Panc1 (cell line): ENCODE results near the gene PXN. TPM values are rescaled to one million over a fixed set of nuclear protein-coding genes. Genes with fewer than 3 reads are reported as not detected.

Experiments used
- ATAC-seq: fragments of 200-7000 bp; cut with Tn5 transposase; 2 replicates; pipeline ENCODE4 v1.9.1; 2020; ENCODE audit warnings: mild to moderate bottlenecking, moderate library complexity
- BruUV-seq: library from RNA; stranded (reverse); fragments of 400-500 nt; replicated peaks from 2 replicates; lab custom pipeline; 2021; lab: Mats Ljungman, UMichigan
- CTCF ChIA-PET: fragments of 300-600 bp; sonication (Branson Sonifier 250); formaldehyde crosslinking; loops from one replicate; lab custom pipeline; 2022; ENCODE audit warnings: antibody characterized with exemption; lab: Charles Lee
- POLR2A ChIA-PET: fragments of 300-600 bp; sonication (Branson Sonifier 250); formaldehyde crosslinking; loops from one replicate; lab custom pipeline; 2022; ENCODE audit warnings: antibody characterized with exemption; lab: Charles Lee
- DNase-seq: peaks from one replicate; pipeline ENCODE4 v3.0.0-alpha.2; 2010; ENCODE audit warnings: low read depth, low spot score
- H3K27ac ChIP-seq: 2 replicates; pipeline ENCODE4 v1.5.1; 2011; ENCODE audit warnings: mild to moderate bottlenecking, low read length, inconsistent platforms
- H3K27me3 ChIP-seq: fragments of 200-500 bp; sonication (Bioruptor generic); 2 replicates; pipeline ENCODE4 v1.6.0; 2014; ENCODE audit warnings: low read length, inconsistent platforms; ENCODE audit not compliant: control insufficient read depth, insufficient read depth
- H3K36me3 ChIP-seq: fragments of 200-500 bp; sonication (Bioruptor generic); 2 replicates; pipeline ENCODE4 v1.5.1; 2014; ENCODE audit warnings: inconsistent platforms, mild to moderate bottlenecking, low read length, moderate library complexity; ENCODE audit not compliant: control insufficient read depth, insufficient read depth
- H3K4me1 ChIP-seq: 2 replicates; pipeline ENCODE4 v1.5.1; 2011; ENCODE audit warnings: inconsistent platforms, mild to moderate bottlenecking, low read length, moderate library complexity; ENCODE audit not compliant: control insufficient read depth, insufficient read depth
- H3K4me3 ChIP-seq, 2 experiments: 2 replicates each; pipeline ENCODE4 v1.5.1; 2011 to 2012; ENCODE audit warnings: low read depth in 2 of 2, low read length in 2 of 2, mild to moderate bottlenecking in 2 of 2, inconsistent platforms in 1 of 2, moderate library complexity in 1 of 2
- H3K9me3 ChIP-seq: fragments of 200-500 bp; sonication (Bioruptor generic); 2 replicates; pipeline ENCODE4 v1.5.1; 2014; ENCODE audit warnings: low read depth, mild to moderate bottlenecking, inconsistent platforms, low read length, moderate library complexity; ENCODE audit not compliant: control insufficient read depth, insufficient read depth
- POLR2AphosphoS5 ChIP-seq: IDR thresholded peaks from 2 replicates; pipeline ENCODE4 v1.6.1; 2012; ENCODE audit warnings: mild to moderate bottlenecking, low read depth, low read length, moderate library complexity
- SIN3A ChIP-seq: IDR thresholded peaks from 2 replicates; pipeline ENCODE4 v1.6.1; 2012; ENCODE audit warnings: low read depth, mild to moderate bottlenecking, low read length, moderate library complexity, borderline replicate concordance; ENCODE audit not compliant: insufficient read depth
- TCF7L2 ChIP-seq: IDR thresholded peaks from 2 replicates; pipeline ENCODE4 v1.6.1; 2011; ENCODE audit warnings: mild to moderate bottlenecking, low read depth, low read length, inconsistent platforms
- in situ Hi-C: cut with HindIII; loops from 2 replicates; pipeline ENCODE4 v1.10.0; 2016; ENCODE audit warnings: low sequenced_read_pairs, low pct_unique_long_range_greater_than_20kb
- intact Hi-C: fragments of 100-400 bp; cut with micrococcal nuclease; formaldehyde crosslinking; loops from one replicate; pipeline ENCODE4 v1.10.0; 2022; ENCODE audit not compliant: unreplicated experiment
- total RNA-seq: library from RNA; stranded (reverse); gene quantifications from one replicate; pipeline ENCODE4 v1.2.1, GENCODE V29; 2021; ENCODE audit not compliant: unreplicated experiment
- TF ChIP-seq, protein P1 (sequence below): fragments of 450-650 bp; IDR thresholded peaks from 2 replicates; pipeline ENCODE4 v1.5.1; 2017; ENCODE audit warnings: mild to moderate bottlenecking
- TF ChIP-seq, protein P2 (sequence below), 2 experiments: IDR thresholded peaks; 2 replicates each; pipeline ENCODE4 v1.6.1; 2011 to 2012; ENCODE audit warnings: low read depth in 2 of 2, control low read depth in 1 of 2, low read length in 1 of 2, mild to moderate bottlenecking in 1 of 2, moderate library complexity in 1 of 2; ENCODE audit not compliant: insufficient read depth in 1 of 2

PXN gene
- total RNA-seq, 1 experiment from 2014 or later: 484 TPM

DNA sequence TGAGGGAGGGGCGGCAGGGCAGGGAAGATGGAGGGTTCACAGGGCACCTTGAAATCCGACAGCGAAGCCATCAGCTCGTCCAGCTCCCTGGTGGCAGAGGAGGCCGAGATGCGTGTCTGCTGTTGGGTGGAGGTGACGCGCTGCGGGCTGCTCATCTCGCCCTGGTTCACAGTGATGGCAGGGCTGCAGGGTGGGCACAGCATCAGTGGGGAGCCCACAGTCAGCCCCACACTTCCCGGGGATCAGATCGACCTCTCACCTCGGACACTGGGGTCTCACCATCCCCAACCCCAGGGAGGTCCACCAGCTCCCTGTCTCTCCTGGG lies 44.0 kb downstream of the PXN start:
- no TSS peak for BruUV-seq
- Histone ChIP-seq H3K4me3 (no peak overlapping the region), H3K27ac (peak overlapping the region; percentile 89), H3K36me3 (peaks cover 28% of the 10 kb centered on the region), H3K27me3 (no peaks in the 10 kb centered on the region), H3K4me1 (peaks cover 72% of the 10 kb centered on the region), H3K9me3 (no peaks in the 10 kb centered on the region)
- POLR2A ChIA-PET: interaction anchor here (0.9 to 1.4 kb wide), 2 partner anchors 20 to 33 kb away, joined by 4 to 6 read pairs; partner anchors contain the start of gene RPLP0
- CTCF ChIA-PET: interaction anchor here (0.6 kb wide), 1 partner anchor 39 kb away, joined by 7 read pairs; no protein-coding TSS in a partner anchor
- TF ChIP-seq, protein P1, sequence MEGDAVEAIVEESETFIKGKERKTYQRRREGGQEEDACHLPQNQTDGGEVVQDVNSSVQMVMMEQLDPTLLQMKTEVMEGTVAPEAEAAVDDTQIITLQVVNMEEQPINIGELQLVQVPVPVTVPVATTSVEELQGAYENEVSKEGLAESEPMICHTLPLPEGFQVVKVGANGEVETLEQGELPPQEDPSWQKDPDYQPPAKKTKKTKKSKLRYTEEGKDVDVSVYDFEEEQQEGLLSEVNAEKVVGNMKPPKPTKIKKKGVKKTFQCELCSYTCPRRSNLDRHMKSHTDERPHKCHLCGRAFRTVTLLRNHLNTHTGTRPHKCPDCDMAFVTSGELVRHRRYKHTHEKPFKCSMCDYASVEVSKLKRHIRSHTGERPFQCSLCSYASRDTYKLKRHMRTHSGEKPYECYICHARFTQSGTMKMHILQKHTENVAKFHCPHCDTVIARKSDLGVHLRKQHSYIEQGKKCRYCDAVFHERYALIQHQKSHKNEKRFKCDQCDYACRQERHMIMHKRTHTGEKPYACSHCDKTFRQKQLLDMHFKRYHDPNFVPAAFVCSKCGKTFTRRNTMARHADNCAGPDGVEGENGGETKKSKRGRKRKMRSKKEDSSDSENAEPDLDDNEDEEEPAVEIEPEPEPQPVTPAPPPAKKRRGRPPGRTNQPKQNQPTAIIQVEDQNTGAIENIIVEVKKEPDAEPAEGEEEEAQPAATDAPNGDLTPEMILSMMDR: no peak
- TF ChIP-seq TCF7L2 (no peak), SIN3A (no peak), POLR2AphosphoS5 (no peak)
- TF ChIP-seq, protein P2, sequence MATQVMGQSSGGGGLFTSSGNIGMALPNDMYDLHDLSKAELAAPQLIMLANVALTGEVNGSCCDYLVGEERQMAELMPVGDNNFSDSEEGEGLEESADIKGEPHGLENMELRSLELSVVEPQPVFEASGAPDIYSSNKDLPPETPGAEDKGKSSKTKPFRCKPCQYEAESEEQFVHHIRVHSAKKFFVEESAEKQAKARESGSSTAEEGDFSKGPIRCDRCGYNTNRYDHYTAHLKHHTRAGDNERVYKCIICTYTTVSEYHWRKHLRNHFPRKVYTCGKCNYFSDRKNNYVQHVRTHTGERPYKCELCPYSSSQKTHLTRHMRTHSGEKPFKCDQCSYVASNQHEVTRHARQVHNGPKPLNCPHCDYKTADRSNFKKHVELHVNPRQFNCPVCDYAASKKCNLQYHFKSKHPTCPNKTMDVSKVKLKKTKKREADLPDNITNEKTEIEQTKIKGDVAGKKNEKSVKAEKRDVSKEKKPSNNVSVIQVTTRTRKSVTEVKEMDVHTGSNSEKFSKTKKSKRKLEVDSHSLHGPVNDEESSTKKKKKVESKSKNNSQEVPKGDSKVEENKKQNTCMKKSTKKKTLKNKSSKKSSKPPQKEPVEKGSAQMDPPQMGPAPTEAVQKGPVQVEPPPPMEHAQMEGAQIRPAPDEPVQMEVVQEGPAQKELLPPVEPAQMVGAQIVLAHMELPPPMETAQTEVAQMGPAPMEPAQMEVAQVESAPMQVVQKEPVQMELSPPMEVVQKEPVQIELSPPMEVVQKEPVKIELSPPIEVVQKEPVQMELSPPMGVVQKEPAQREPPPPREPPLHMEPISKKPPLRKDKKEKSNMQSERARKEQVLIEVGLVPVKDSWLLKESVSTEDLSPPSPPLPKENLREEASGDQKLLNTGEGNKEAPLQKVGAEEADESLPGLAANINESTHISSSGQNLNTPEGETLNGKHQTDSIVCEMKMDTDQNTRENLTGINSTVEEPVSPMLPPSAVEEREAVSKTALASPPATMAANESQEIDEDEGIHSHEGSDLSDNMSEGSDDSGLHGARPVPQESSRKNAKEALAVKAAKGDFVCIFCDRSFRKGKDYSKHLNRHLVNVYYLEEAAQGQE (IDR thresholded peaks at IDR 0.05; ENCODE audit: insufficient read depth in 1 of 2, low read depth in 2 of 2, low read length in 1 of 2): no peak
- intact Hi-C loops: no loop called here
- ATAC-seq: no peak
- in situ Hi-C loops: no loop called here
- no peak for DNase-seq

DNA sequence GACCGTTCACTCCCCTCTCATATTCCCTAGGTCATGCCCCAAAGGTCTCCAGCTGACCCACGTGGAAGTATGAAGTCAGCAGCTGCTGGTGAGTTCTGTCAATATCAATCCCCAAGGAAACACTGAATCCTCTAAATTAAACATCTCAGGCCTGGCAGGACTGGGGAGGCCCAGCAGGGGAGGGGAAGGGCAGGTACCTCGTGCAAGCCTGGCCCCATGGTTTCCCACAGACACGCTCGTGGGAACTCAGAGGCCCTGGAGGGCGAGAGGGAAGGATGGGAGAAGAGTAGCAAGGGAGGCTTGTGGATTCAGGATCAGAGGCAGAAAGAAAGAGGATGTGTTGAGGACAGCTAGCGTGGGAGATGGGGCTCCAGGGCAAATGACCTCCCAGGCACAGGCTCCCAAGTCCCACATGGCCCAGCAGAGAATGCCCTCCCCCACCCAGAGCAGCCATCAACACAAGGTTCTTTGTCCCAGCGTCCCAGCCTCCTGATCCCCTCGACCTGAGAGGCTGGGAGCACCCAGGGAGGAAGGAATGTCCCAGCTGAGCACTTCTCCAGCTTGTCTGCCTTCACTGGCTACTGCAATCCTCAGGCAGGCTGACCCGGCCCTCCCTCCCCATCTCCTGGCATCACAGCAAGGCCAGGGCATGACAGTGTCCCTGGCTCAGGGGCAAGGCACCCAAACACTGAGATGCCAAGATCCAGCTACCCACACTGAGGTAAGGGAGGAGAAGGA lies 44.5 kb downstream of the PXN start:
- H3K4me1 ChIP-seq: peaks cover 72% of the 10 kb centered on the region
- TF ChIP-seq, protein P2 (IDR thresholded peaks at IDR 0.05; ENCODE audit: insufficient read depth in 1 of 2, low read depth in 2 of 2, low read length in 1 of 2): no peak
- DNase-seq (no peak), ATAC-seq (no peak)
- H3K9me3 ChIP-seq: no peaks in the 10 kb centered on the region
- no peaks in the 10 kb centered on the region for H3K27me3 ChIP-seq
- POLR2A ChIA-PET: interaction anchor here (0.9 to 1.4 kb wide), 2 partner anchors 20 to 33 kb away, joined by 4 to 6 read pairs; partner anchors contain the start of gene RPLP0
- intact Hi-C loops (no loop called here), in situ Hi-C loops (no loop called here)
- CTCF ChIA-PET: interaction anchor here (0.6 kb wide), 2 partner anchors 28 to 39 kb away, joined by 3 to 7 read pairs; no protein-coding TSS in a partner anchor
- H3K27ac ChIP-seq: peak overlapping the region; percentile 89
- peaks cover 26% of the 10 kb centered on the region for H3K36me3 ChIP-seq
- no TSS peak for BruUV-seq
- H3K4me3 ChIP-seq: no peak overlapping the region
